MM.1S (cell line): Measurements from ENCODE around the gene ACVR1.

ENCODE experiments used
- CTCF ChIP-seq: fragments of 300-600 bp; sonication (generic); IDR thresholded peaks from 2 replicates; pipeline ENCODE4 v1.5.1; 2016; ENCODE audit warnings: antibody characterized with exemption, low read length, mixed read lengths
- EZH2 ChIP-seq: fragments of 300-600 bp; sonication (generic); optimal IDR thresholded peaks from 2 replicates; pipeline ENCODE3; 2017; ENCODE audit warnings: low read depth, mild to moderate bottlenecking, antibody characterized with exemption, low read length, mixed read lengths
- EZH2phosphoT487 ChIP-seq: fragments of 300-600 bp; sonication (generic); IDR thresholded peaks from 2 replicates; pipeline ENCODE4 v1.6.1; 2018; ENCODE audit warnings: antibody characterized with exemption, low read length

DNA sequence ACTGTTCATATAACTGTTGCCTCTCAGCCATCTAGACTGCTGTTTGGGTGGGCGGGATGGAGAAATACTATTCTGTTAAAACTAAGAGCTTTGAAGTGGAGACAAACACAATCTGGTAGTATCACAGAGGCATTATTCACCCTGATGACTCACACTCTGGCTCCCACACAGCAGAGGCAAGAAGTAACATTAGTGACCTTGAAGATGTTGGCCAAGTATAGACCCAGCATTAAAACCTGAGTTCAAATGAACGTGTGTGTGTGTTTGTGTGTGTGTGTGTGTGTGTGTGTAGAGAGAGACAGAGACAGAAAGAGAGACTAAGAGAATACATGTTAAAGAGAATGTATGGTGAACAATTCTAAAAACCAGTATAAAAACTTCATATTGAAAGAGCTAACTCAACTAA lies 22.5 kb upstream of the ACVR1 start:
- TF ChIP-seq CTCF (no peak), EZH2 (no peak), EZH2phosphoT487 (no peak)
